ENCODE measurements around the gene PPP2R5B.

The PPP2R5B gene

DNA sequence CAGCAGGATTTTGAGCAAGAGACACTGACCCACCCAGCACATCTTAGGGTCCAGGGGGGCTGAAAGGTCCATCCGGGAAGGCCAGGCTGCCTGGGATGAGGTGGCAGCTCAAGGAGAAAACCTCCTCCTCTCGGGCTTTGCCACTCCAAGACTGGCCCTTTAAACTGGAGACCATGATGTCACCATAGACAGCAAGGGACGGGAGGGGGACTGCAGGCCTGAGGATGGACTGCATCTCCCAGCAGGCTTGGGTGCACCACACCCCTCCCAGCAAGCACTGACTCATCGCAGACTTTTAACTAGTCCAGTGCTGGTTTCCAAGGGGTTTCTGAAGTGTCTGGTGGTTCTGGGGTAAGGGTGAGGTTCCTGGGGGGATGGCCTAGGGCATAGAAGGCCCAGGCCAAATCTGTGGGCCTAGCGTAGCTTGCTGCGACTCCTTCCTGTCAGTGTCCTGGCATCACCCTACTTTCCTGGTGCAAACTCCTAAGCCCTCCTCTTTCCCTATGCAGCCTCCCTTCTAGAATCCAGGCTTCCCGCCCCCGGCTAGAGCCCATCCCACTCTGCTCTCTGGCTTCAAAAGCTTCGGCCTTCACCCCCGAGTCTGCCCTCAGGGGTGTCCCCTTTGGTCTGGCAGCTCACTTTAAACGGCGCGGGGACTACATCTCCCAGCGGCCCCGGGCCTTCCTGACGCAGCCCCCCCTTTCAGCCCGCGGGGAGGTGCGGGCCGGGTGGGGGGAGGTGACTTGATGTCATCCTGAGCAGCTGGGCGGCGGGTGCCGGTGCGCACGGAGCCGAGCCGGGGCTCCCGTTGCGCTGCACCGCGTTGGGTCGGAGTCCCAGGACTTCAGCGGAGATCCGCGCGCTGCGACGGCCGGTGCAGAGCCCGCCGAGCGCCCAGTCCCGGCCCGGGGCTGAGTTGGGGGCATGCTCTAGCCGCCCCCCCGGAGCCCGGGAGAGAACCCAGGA, at the start of gene PPP2R5B:
TSS of gene PPP2R5B (plus strand) at position 746 of the 966 bp plus-strand sequence. CDS start 1,046 bp downstream, outside the sequence.
- DNase-seq: peak; percentile 72

DNA sequence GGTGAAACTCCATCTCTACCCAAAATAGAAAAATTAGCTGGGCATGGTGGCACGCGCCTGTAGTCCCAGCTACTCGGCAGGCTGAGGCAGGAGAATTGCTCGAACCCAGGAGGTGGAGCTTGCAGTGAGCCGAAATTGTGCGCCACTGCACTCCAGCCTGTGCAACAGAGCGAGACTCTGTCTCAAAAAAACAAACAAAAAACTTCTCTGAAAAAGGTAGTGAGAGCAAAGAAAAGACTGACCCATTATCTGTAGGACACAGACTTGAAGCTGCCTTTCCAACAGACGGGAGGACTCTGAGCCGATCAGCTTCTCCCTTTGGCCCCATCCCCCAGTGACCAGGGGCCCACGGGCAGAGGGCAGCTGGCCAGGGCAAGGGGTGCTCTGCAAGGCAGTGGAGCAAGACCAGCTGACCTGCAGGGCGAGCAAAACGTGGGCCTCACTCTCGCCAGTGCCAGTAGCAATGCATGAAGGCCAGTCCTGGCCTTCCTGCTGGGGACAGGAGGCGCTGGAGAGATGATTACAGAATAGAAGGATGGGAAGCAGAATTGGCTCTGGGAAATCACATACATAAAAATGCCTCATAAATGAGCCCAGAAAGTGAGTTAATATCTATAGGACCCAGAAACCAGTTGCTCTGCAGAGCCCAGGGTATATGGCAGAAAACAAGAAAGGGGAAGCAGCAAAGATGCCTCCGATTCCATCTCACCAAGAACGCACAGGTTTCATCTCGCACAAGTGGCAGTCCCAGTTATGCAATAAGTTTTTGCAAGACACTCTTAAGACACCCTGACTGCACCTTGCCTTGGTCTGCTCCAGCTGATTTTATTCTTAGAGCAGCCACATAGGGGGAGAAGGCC, 48.9 kb upstream of the PPP2R5B start:
- no peak for DNase-seq

DNA sequence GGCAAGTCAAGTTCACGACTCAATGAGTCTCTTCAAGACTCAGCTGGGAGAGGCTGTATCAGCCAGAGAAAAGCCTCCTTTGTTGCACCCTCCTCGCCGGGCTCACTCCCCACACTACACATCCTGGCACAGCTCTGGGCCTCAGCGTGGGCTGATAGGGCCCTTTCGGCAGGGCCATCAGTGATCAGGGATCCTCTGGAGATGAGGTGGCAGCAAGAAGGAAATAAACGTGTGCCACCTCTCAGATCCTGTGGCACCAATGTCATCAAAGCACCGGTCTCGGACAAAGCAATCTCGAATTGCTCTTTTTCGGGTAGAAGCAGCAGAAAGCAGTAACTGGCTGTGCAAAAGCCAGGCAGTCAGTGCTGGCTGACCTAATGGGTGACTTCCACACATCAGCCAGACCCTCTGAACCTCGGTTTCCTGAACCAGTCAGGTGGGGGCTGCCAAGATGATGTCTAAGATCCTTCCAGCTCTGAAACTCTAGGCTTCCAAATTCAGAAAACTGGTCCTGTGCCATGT, 48.2 kb upstream of the PPP2R5B start:
- no peak for DNase-seq

DNA sequence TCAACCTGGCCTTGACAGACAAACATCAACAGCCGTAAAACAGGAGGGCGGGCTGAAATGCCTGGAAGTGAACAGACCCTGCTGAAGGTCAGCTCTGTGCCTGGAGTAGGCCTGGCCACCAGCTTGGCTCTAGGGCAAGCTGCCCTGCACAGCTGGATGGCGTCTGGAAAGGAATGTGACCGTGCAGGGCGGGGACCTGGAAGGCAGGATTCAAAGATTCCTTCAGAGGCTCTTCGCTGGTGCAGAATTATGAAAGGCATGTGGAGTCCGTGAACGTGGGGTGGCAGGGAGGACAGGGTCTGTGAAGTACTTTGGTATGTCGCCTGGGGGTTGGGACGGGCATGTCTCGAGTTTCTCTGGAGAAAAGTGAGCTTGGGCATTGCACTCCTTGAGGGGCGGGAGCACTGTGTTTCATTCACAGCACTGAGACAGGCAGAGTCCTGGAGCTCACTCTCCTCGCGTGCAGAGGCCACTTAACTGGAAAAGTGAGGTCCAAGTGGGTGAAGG, 47.6 kb upstream of the PPP2R5B start:
- DNase-seq: no peak

GRCh38 chr11:64877390-64878222, 46.9 kb upstream of the PPP2R5B start:
- DNase-seq: no peak

- DNase-seq: peak; percentile 52
Observed at GRCh38 chr11:64878223-64878493, 46.3 kb upstream of the PPP2R5B start.

DNA sequence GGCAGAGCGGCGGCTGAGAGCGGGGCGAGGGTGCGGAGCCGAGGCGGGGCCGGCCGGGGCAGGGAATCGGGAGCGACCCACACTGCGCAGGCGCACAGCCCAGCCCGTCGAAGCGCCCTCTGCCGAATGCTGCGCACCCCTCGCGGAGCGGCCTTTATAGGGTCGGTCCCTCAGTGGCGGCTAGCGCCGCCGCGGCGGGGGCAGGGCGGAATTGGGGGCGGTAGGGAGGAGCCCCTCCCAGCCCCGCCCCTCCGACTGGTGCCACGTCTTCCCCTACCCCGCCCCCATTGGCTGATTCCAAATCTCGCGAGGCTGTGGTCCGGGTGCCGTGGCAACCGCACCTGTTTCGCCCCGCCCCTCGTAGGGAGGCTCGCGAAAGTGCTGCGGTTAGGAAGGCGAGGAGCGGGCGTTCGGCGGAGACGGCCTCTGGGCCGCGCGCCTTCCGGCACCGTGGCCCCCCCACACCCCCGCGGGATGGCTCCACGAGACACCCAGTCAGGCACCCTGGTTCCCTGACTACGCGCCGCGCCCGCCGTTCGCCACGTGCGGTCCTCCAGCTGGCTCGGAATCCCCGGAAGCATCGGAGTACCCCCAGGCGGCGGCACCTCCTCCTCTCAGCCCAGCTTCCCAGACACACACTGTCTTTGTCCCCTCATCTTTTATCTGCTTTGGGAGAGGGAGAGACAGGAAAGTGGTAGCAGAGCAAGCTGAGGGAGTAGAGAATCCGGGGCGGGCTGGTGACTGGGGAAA, 45.8 kb upstream of the PPP2R5B start, which contains the start of gene EHD1:
TSS of gene EHD1 (minus strand) at position 128 of the 750 bp plus-strand sequence. CDS start 157 bp downstream, outside the sequence.
- DNase-seq: peak; percentile 97

DNA sequence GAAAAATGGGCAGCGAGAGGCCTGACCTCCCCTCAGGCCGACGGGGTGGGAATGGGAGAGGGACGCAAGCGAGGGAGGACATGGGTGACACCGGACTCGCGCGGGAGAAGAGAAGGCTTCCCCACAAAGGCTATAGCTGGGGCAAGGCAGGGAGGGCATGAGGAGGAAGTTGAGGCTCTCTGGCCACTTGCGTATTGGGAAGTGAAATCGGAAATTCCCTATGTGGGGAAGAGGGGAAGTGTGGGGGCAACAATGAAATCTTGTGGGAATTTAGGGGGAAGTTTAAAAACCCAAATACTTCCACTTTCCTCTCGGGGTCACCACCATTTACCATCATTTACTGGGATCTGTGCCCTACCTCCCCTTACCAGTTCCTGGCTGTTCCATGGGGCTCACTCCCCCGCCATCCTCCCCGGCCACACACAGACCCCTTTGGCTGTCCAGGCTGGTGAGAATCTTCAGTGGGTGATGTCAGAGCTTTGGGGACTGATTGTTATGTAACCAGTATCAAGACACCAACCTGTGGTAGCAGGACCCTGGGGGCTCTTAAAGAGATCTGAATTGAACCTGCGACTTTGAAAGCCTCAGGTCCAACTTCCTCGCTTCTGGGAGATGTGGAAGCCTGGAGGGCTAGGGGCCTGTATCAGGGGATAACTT, 45.1 kb upstream of the PPP2R5B start:
- DNase-seq: no peak

DNA sequence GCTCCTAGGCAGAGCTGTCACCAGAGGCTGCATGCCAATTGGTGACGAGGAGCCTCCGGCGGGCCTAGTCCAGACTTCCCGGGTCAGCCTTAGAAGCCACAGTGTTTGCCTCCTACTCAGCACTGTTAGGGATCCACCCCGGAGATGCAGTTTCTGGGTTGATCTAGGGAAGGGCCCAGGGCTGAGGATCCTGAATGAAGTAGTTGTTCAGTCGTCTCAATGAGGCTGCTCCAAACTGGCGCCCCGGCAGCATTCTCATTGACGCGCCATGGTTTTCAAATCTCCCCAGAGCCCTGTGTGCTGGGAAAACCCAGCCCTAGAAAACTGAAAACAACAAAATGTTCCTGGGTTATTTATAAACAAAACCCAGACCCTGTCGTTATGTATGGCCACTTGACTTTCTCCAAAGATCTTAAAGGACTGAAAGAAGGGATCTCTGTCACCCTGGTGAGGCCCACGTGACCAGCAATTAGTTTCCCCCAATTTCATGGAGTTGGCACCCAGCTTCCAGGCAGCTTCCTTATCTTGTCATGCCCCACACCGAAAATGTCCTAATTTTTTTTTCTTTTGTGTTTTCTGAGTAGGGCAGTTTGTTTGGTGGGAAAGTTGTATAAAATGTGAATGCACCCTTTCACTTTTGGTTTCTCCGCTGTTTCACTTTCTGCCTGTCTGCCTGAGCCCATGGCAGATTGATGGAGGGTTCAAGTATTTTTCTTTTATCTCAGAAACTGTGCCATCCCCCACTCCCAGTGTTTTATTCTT, 44.1 kb upstream of the PPP2R5B start:
- DNase-seq: no peak

DNA sequence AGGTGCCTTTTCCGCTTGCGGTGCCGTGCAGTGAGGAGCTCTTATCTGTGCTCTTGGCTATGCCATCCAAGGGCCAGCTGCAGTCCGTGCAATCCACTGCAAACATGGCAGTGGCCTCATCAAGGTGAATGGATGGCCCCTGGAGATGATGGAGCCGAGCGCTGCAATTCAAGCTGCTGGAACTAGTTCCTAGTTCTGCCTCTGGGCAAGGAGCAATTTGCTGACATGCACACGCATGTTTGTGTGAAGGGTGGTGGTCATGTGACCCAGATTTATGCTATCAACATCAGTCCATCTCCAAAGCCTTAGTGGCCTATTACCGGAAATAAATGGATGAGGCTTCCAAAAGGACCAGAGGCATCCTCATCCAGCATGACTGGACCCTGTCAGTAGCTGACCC, 43.0 kb upstream of the PPP2R5B start:
- peak; percentile 5 for DNase-seq

DNA sequence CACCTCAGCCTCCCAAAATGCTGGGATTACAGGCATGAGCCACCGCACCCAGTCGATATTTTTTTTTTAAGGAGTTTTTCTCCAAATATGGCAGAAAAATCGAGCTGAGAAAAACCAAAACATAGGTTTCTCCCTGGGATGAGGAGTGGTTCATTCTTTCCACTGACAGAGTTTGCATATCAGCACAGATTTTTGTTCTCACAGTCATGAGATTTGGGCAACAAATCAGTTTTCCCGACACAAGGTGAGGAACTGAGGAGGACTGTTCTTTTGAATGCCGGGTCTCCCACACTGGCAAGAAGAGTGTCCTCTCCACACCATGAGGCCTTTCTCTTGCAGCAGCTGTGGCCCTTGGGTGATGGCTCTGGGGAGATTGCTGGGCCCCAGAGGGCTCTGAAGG, 42.2 kb upstream of the PPP2R5B start:
- DNase-seq: no peak

DNA sequence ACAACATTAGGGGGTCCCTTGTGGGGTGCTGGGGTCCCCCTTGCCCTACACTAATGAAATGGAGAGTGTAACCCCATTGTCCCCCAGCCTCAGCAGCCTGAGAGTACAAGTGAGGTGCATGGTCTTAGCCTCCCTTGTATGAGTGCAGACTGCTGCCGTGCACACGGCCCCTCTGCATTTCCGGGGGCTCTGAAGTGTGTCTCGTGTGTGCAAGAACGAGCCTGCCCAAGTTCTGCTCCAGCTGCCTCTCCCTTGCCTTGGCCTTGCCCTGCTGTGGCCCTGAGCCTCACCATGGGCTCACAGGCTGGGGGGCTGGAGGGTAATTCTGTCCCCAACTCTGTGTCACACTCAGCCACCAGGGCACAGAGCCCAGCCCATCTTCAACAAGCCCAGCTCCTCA, 40.9 kb upstream of the PPP2R5B start:
- no peak for DNase-seq

- no peak for DNase-seq
Observed at GRCh38 chr11:64884019-64884418, 40.5 kb upstream of the PPP2R5B start.

DNA sequence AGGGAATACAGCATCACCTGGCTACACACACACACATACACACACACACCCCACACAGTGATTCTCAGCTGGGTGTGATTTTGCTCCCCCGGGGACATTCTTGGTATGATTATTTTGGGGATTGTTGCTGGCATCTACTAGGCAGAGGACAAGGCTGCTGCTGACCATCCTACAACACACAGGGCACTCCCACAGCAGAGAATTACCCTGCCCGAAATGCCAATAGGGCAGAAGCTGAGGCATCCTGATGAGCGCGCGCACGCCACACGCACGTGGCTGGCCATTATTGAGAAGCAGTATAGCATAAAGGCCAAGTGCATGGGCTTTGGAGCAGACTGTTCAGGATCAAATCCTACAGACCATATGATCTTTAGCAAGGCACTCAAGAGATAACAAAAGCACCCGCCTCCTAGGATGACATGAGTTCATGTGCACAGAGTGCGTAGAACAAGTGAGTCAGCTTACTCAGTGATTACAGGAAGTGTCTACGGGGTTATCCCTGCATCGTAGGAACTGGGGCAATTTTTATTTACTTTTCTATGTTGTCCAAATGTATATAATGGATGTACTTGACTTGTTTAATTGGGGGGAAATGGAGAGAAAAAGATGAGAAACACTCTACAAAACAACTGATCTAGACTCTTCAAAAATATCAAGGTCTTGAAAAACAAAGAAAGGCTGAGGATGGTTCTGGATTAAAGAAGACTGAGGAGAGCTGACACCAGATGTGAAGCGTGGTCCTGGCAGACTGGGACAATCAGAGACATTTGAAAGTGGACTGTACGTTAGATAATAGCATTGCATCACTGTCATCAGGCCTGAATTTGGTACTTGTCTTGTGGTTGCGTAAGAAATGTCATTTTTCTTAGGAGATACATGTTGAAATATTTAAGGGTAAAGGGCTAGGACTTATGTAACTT, 38.9 kb upstream of the PPP2R5B start:
- DNase-seq: no peak

DNA sequence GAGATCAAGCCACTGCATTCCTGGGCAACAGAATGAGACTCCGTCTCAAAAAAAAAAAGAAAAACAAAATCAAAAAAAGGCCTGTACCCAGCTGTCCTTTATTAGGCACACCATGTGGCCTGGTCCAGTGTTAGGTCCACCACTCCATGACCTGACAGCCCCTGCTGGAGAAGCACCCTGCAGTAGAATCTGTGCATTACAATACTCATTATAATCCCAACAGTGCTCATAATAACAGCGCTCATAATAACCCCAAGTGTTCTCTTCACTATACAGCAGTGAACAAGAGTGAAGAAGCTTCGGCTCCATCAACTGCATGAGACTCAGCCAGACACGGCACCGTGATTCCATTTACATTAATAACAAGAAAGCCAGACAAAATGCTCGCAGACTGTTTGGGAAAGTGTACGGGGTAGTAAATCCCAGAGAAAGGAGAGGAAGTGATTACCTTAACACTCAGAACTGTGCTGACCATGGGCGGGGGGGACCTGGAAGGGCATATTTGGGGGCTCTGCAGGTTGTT, 37.2 kb upstream of the PPP2R5B start:
- no peak for DNase-seq

DNA sequence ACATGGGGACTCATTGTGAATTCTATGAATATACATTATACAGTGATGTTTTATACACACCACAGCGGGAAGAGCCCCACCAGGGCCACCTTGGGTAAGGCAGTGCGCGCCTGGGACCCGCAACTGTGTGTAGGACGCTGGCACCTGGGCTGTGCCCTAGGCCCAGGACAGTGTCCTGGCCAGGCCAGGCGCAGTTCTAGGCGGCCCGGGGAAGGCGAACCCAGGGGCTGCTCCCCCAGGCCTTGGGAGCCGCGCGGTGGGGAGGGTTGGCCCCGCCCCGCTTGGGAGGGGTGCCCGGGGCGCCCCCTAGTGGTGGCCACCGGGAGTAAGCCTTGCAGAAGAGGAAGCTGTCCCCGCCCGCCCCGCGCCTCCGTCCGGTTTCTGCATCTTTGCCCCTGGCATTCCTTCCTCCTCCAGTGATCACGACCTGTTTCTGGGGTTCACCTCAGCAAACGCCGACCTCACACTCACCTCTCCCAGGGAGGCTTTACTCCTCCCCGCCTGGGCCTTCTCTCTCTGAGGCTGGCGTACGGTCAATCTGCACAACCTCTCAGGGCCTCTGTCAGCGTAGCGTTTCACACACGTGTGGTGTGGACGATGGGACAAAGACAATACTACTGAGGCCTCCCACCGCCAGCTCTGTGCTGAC, 36.6 kb upstream of the PPP2R5B start:
- no peak for DNase-seq

- DNase-seq: no peak
Observed at GRCh38 chr11:64888406-64888728, 36.1 kb upstream of the PPP2R5B start.

GRCh38 chr11:64888729-64889511, 35.6 kb upstream of the PPP2R5B start:
- no peak for DNase-seq
